Measurements from ENCODE around the gene SMYD2.

GRCh38 chr1:214337511-214337910, 56.6 kb downstream of the SMYD2 start:
- TF ChIP-seq FOXM1 (IDR thresholded peaks at IDR 0.05; ENCODE audit: borderline replicate concordance) (no peak), NFRKB (IDR thresholded peaks at IDR 0.05) (no peak), BHLHE40 (IDR thresholded peaks at IDR 0.05; ENCODE audit: borderline replicate concordance) (no peak), ZNF384 (IDR thresholded peaks at IDR 0.05) (no peak), SP1 (IDR thresholded peaks at IDR 0.05) (no peak), TARDBP (IDR thresholded peaks at IDR 0.05) (no peak), HDGF (IDR thresholded peaks at IDR 0.05; ENCODE audit: borderline replicate concordance) (no peak), FOXA1 (IDR thresholded peaks at IDR 0.05) (no peak), PKNOX1 (IDR thresholded peaks at IDR 0.05) (no peak), ELF4 (IDR thresholded peaks at IDR 0.05) (no peak)
